Retinal pigment epithelial cell (primary cell): ENCODE data around the gene PTDSS2.
"Not testable (repeated sequence)": the region's sequence is repeated elsewhere in the genome, so short reads cannot be mapped to it uniquely, and the experiment has no call there.

ENCODE experiments used
- DNase-seq: peaks from one replicate; pipeline ENCODE4 v3.0.0-alpha.2; 2010; ENCODE audit warnings: low read depth
- H3K4me3 ChIP-seq: 2 replicates; pipeline ENCODE4 v1.5.1; 2011; ENCODE audit warnings: mild to moderate bottlenecking, low read length, control low read depth, moderate library complexity
- CTCF ChIP-seq: conservative IDR thresholded peaks from 2 replicates; pipeline ENCODE4 v1.5.1; 2011; ENCODE audit warnings: low read depth, low read length, control low read depth, inconsistent platforms

The PTDSS2 gene

DNA sequence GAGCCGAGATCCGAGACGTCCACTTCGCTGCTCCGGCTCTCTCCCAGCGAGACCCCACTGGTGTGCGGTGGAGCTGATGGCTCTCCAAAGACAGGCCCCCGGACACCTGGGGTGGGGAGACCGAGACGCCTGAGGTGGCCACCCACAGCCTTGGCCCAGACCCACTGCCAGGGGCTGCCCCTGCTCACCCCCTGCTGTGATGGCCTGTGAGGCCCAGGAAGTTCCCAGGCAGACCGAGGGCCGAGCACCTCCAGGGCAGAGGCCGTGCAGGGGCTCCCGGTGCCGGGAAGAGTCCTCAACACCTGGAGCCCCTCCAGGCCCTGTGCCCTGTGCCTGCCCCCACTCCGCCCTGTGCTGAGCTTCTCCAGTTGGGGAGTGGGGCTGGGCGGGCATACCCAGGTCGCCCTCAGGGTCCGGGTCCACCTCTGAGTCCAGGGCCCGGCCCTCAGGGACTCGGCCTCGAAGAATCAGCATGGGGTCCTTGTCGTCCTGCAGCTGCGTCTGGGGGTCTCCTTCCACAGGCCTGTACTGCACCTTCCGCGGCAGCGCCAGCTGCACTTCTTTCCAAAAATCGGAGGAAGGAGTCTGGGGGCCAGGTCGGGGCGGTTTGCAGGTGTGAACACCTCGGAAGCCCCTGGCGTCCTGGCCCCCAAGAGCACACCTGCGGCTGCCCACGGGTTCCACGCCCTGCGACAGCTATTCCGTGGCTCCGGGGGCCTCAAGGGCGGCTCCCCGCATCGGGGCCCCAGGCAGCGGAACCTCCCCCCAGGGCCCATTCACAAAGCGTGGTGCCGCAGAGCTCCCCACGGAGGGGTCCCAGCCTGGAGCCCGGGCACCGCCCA, 43.9 kb upstream of the PTDSS2 start:
- peak overlapping the region; percentile 51 for H3K4me3 ChIP-seq
- DNase-seq = no peak
- TF ChIP-seq CTCF = no peak

- peak overlapping the region; percentile 51 for H3K4me3 ChIP-seq
- TF ChIP-seq CTCF = peak; percentile 14
- DNase-seq = no peak
These were observed 43.1 kb upstream of the PTDSS2 start for GRCh38 chr11:406796-407650.

- H3K4me3 ChIP-seq = no peak overlapping the region
- no peak for DNase-seq
- TF ChIP-seq CTCF = no peak
These were observed 42.4 kb upstream of the PTDSS2 start for GRCh38 chr11:407651-408123.

- no peak for TF ChIP-seq CTCF
- no peak for DNase-seq
- H3K4me3 ChIP-seq = no peak overlapping the region
These were observed 41.7 kb upstream of the PTDSS2 start for GRCh38 chr11:408154-409007.

DNA sequence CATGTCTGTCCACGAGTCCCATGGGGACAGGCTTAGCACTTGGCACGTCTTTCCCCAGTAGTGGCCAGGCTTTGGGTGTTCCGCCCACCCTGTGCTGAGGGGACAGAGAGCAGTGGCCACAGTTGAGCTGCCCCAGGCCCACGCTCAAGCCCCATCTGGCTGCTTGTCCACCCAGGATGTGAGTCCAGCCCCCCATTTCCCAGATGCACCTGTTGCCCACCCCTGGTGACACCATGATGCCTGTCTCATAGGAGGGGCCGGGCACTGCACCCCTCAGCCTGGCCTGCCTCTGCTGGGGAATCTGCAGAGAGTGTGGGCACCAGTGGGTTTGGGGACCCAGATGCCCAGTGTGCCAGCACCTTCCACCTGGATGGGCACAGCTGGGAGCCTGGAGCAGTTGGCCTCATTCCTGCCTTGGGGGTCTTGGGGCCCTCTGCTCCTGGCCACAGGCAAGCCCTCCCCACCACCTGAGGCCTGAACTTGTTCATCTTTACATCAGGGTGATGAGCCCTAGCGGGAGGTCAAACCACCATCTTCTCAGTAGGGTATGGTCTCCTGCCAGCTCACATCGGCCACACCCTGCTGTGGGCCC, 41.0 kb upstream of the PTDSS2 start:
- H3K4me3 ChIP-seq = no peak overlapping the region
- TF ChIP-seq CTCF = no peak
- DNase-seq = no peak

DNA sequence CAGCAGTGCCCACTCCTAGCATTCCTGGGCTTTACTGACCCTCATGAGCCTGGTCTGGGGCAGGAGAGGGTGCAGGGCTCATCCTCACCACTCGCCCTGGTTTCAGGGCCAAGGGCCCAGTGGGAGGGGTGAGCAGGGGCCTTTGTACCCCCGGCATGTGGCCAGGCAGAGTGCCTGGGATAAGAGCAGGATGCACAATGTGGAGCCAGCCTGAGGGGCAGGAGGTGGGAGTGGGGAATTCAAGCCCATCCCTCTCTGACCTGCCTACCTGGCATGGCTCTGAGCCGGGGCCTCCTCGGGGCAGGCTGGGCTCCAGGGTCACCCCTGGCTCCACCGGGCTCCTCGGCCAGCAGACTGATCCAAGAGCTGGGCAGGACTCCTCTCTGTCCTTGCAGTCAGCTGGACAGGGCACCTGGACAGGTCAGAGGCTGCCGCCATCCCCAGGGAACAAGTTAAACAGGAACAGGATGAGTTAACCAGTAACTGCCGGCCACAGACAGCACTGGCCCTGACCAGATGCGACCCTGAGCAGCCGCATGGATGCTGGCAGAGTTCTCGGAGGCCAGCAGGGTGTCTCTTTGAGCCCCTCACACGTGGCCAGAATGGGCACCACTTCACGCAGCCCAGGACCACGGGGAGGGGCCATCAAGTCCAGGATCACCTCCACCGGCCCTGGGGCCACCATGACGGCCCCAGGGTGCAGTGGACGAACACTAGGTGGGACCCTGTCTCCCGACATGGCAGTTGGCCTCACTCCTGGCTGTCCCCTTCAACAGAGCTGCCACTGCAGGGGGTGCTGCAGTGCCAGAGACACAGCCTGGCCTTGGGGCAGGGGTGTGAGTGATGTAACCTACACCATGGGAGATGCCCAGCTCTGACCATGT, 40.2 kb upstream of the PTDSS2 start:
- no peak for DNase-seq
- no peak for TF ChIP-seq CTCF
- H3K4me3 ChIP-seq = no peak overlapping the region

DNA sequence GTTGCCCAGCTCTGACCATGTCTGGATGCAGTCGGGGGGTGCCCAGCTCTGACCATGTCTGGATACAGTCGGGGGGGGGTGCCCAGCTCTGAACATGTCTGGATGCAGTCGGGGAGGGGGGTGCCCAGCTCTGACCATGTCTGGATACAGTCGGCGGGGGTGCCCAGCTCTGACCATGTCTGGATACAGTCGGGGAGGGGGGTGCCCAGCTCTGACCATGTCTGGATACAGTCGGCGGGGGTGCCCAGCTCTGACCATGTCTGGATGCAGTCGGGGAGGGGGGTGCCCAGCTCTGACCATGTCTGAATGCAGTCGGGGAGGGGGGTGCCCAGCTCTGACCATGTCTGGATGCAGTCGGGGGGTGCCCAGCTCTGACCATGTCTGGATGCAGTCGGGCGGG, 39.4 kb upstream of the PTDSS2 start:
- H3K4me3 ChIP-seq, DNase-seq: not testable (repeated sequence)

- DNase-seq, H3K4me3 ChIP-seq: not testable (repeated sequence)
These were observed 38.6 kb upstream of the PTDSS2 start for GRCh38 chr11:411520-411919.
